ENCODE data around the gene TXNDC11. TPM values are rescaled to one million over a fixed set of nuclear protein-coding genes. Genes with fewer than 3 reads are reported as not detected.

Gene TXNDC11
- total and polyA plus RNA-seq, 2 experiments from 2014 or later, result 6.8 to 12.0 TPM

DNA sequence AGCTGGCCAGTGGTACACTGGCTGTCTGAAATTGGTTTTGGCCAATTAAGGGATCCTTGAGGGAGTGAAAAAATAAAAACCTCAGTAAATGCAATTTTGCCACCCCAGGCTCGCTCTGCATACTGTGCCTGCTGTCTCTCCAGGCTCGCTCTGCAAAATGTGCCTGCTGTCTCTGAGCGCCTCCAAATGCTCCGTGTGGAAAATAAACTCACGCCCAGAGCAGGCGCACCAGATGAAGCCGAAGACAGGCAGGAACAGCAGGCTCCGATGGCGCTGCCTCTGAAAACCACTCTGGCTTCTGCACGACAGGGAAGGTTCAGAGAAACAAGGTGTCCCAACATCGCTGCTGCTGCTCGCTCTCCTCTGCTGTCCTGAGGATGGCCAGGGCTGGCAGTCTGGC lies 45.3 kb downstream of the TXNDC11 start:
- no peaks in the 10 kb centered on the region for H3K9me3 Mint-ChIP-seq
- H3K27ac Mint-ChIP-seq, result no peak overlapping the region

DNA sequence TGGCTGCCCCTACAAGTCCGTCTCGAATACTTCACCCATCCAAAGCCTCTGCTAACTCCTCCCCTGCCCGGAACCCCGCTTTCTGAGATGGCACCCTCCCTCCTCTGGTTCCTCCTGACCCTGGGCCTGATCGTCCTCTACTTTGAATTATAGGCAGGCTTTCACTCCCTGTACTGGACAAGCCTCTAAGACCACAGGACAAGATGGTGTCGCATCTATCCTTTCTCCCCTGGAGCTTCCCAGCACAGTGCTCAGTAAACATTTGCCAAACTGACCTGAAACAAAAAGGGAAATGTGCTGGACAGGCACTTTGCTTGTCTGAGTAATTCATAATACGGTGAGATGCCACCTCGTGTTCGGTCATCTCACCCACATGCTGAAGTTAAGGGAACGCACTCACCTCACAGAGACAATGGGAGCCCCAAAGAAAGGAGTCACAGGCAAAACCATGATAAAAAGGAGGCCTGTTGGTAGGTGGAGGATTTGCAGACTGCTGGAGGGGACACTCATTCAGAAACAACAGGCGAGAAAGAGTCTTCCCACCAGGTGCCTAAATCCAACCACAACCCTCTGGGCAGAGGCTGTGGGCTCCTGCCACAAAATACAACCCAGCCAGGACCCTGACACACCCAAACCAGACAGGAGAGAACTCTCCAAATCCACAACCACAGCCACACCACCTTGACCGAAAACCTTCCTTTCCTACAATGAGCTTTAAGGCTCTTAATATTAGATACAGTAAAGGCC lies 46.2 kb downstream of the TXNDC11 start:
- Histone ChIP-seq H4K20me1 (replicated peaks; ENCODE audit: insufficient read depth) (no peaks in the 10 kb centered on the region; the same call in none of the 2 replicates), H3K79me2 (replicated peaks; ENCODE audit: insufficient read depth) (no peaks in the 10 kb centered on the region), H3K4me2 (no peak overlapping the region), H2AFZ (no peak overlapping the region), H3K27ac (ENCODE audit: low read depth) (no peak overlapping the region), H3K36me3 (ENCODE audit: insufficient read depth) (peaks cover 6% of the 10 kb centered on the region; the same call in 1 of the 2 replicates), H3K4me1 (ENCODE audit: insufficient read depth) (no peaks in the 10 kb centered on the region), H3K4me3 (no peak overlapping the region), H3F3A (replicated peaks; ENCODE audit: low read depth) (no peaks in the 10 kb centered on the region), H3K27me3 (ENCODE audit: insufficient read depth) (no peaks in the 10 kb centered on the region), H3K9me2 (ENCODE audit: insufficient read depth) (no peaks in the 10 kb centered on the region)
- no peaks in the 10 kb centered on the region for H3K4me1 Mint-ChIP-seq
- peaks cover 3% of the 10 kb centered on the region for H3K27me3 Mint-ChIP-seq (ENCODE audit: insufficient read depth, low read depth, poor library complexity)
- DNase-seq (ENCODE audit: low spot score) (no peak), ATAC-seq (no peak)
- no peaks in the 10 kb centered on the region for H3K9me3 Mint-ChIP-seq
- H3K27ac Mint-ChIP-seq, result peak overlapping the region; percentile 22; the same call in 1 of the 2 replicates
- H3K36me3 Mint-ChIP-seq (ENCODE audit: low read depth), result peaks cover 5% of the 10 kb centered on the region; the same call in 2 of the 3 replicates
- no peak overlapping the region for H3K4me3 Mint-ChIP-seq
- TF ChIP-seq STAT1 (IDR thresholded peaks at IDR 0.05; ENCODE audit: unreplicated experiment) (no peak), POLR2AphosphoS5 (IDR thresholded peaks at IDR 0.05; ENCODE audit: low read depth) (no peak)
- TF ChIP-seq, protein P1, sequence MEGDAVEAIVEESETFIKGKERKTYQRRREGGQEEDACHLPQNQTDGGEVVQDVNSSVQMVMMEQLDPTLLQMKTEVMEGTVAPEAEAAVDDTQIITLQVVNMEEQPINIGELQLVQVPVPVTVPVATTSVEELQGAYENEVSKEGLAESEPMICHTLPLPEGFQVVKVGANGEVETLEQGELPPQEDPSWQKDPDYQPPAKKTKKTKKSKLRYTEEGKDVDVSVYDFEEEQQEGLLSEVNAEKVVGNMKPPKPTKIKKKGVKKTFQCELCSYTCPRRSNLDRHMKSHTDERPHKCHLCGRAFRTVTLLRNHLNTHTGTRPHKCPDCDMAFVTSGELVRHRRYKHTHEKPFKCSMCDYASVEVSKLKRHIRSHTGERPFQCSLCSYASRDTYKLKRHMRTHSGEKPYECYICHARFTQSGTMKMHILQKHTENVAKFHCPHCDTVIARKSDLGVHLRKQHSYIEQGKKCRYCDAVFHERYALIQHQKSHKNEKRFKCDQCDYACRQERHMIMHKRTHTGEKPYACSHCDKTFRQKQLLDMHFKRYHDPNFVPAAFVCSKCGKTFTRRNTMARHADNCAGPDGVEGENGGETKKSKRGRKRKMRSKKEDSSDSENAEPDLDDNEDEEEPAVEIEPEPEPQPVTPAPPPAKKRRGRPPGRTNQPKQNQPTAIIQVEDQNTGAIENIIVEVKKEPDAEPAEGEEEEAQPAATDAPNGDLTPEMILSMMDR (conservative IDR thresholded peaks at IDR 0.05; ENCODE audit: low read depth in 2 of 2), result no peak
- TF ChIP-seq, protein P2, sequence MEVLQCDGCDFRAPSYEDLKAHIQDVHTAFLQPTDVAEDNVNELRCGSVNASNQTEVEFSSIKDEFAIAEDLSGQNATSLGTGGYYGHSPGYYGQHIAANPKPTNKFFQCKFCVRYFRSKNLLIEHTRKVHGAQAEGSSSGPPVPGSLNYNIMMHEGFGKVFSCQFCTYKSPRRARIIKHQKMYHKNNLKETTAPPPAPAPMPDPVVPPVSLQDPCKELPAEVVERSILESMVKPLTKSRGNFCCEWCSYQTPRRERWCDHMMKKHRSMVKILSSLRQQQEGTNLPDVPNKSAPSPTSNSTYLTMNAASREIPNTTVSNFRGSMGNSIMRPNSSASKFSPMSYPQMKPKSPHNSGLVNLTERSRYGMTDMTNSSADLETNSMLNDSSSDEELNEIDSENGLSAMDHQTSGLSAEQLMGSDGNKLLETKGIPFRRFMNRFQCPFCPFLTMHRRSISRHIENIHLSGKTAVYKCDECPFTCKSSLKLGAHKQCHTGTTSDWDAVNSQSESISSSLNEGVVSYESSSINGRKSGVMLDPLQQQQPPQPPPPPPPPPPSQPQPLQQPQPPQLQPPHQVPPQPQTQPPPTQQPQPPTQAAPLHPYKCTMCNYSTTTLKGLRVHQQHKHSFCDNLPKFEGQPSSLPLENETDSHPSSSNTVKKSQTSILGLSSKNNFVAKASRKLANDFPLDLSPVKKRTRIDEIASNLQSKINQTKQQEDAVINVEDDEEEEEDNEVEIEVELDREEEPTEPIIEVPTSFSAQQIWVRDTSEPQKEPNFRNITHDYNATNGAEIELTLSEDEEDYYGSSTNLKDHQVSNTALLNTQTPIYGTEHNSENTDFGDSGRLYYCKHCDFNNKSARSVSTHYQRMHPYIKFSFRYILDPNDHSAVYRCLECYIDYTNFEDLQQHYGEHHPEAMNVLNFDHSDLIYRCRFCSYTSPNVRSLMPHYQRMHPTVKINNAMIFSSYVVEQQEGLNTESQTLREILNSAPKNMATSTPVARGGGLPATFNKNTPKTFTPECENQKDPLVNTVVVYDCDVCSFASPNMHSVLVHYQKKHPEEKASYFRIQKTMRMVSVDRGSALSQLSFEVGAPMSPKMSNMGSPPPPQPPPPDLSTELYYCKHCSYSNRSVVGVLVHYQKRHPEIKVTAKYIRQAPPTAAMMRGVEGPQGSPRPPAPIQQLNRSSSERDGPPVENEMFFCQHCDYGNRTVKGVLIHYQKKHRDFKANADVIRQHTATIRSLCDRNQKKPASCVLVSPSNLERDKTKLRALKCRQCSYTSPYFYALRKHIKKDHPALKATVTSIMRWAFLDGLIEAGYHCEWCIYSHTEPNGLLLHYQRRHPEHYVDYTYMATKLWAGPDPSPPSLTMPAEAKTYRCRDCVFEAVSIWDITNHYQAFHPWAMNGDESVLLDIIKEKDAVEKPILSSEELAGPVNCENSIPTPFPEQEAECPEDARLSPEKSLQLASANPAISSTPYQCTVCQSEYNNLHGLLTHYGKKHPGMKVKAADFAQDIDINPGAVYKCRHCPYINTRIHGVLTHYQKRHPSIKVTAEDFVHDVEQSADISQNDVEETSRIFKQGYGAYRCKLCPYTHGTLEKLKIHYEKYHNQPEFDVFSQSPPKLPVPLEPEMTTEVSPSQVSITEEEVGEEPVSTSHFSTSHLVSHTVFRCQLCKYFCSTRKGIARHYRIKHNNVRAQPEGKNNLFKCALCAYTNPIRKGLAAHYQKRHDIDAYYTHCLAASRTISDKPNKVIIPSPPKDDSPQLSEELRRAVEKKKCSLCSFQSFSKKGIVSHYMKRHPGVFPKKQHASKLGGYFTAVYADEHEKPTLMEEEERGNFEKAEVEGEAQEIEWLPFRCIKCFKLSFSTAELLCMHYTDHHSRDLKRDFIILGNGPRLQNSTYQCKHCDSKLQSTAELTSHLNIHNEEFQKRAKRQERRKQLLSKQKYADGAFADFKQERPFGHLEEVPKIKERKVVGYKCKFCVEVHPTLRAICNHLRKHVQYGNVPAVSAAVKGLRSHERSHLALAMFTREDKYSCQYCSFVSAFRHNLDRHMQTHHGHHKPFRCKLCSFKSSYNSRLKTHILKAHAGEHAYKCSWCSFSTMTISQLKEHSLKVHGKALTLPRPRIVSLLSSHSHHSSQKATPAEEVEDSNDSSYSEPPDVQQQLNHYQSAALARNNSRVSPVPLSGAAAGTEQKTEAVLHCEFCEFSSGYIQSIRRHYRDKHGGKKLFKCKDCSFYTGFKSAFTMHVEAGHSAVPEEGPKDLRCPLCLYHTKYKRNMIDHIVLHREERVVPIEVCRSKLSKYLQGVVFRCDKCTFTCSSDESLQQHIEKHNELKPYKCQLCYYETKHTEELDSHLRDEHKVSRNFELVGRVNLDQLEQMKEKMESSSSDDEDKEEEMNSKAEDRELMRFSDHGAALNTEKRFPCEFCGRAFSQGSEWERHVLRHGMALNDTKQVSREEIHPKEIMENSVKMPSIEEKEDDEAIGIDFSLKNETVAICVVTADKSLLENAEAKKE (CRISPR knock-in tag; IDR thresholded peaks at IDR 0.05), result no peak

More for the DNA sequence above, 45.3 kb downstream of the TXNDC11 start:
- H3K4me3 ChIP-seq, result no peak overlapping the region
- H3K4me3 Mint-ChIP-seq, result no peak overlapping the region
- H3K79me2 ChIP-seq (replicated peaks; ENCODE audit: insufficient read depth), result no peaks in the 10 kb centered on the region
- H3K27me3 Mint-ChIP-seq (ENCODE audit: insufficient read depth, low read depth, poor library complexity), result peaks cover 3% of the 10 kb centered on the region
- H3K36me3 Mint-ChIP-seq (ENCODE audit: low read depth), result peaks cover 5% of the 10 kb centered on the region; the same call in 2 of the 3 replicates
- H3K27me3 ChIP-seq (ENCODE audit: insufficient read depth), result no peaks in the 10 kb centered on the region
- no peak overlapping the region for H3K27ac ChIP-seq (ENCODE audit: low read depth)
- peaks cover 5% of the 10 kb centered on the region; the same call in 1 of the 2 replicates for H3K36me3 ChIP-seq (ENCODE audit: insufficient read depth)
- TF ChIP-seq POLR2AphosphoS5 (IDR thresholded peaks at IDR 0.05; ENCODE audit: low read depth), result no peak
- no peaks in the 10 kb centered on the region; the same call in none of the 2 replicates for H4K20me1 ChIP-seq (replicated peaks; ENCODE audit: insufficient read depth)
- no peak for DNase-seq (ENCODE audit: low spot score)
- H3K4me1 ChIP-seq (ENCODE audit: insufficient read depth), result no peaks in the 10 kb centered on the region
- ATAC-seq, result no peak
- H3K4me2 ChIP-seq, result no peak overlapping the region
- H3F3A ChIP-seq (replicated peaks; ENCODE audit: low read depth), result no peaks in the 10 kb centered on the region
- no peaks in the 10 kb centered on the region for H3K9me2 ChIP-seq (ENCODE audit: insufficient read depth)
- no peak overlapping the region for H2AFZ ChIP-seq
- H3K4me1 Mint-ChIP-seq, result no peaks in the 10 kb centered on the region
